Fibroblast of skin of scalp (primary cell): ENCODE results near the gene NEMF.
"Not testable (repeated sequence)": the region's sequence is repeated elsewhere in the genome, so short reads cannot be mapped to it uniquely, and the experiment has no call there.

Source experiments
- DNase-seq: peaks from one replicate; pipeline ENCODE4 v3.0.0-alpha.2; 2013

Gene NEMF

GRCh38 chr14:49879646-49880204 is 27.1 kb upstream of the NEMF start:
- peak; percentile 59 for DNase-seq

GRCh38 chr14:49876563-49877127 is 24.1 kb upstream of the NEMF start:
- DNase-seq, result no peak

GRCh38 chr14:49875640-49876198 is 23.1 kb upstream of the NEMF start:
- no peak for DNase-seq

- not testable (repeated sequence) for DNase-seq
Measured at GRCh38 chr14:49873548-49873947, 21.0 kb upstream of the NEMF start.

GRCh38 chr14:49870908-49871307 is 18.3 kb upstream of the NEMF start:
- DNase-seq, result no peak

GRCh38 chr14:49868720-49869114 is 16.1 kb upstream of the NEMF start:
- no peak for DNase-seq

- DNase-seq, result peak; percentile 92
Measured at GRCh38 chr14:49867831-49868719, 15.5 kb upstream of the NEMF start.

GRCh38 chr14:49865431-49865859 is 12.9 kb upstream of the NEMF start:
- DNase-seq, result peak; percentile 63

GRCh38 chr14:49863487-49864281 is 11.1 kb upstream of the NEMF start:
- no peak for DNase-seq

GRCh38 chr14:49862089-49862673 is 9.6 kb upstream of the NEMF start:
- peak; percentile 90 for DNase-seq

- DNase-seq, result peak; percentile 97
Measured at GRCh38 chr14:49861699-49862088, 9.1 kb upstream of the NEMF start.

GRCh38 chr14:49860988-49861698 is 8.6 kb upstream of the NEMF start:
- no peak for DNase-seq

GRCh38 chr14:49858383-49858782 is 5.8 kb upstream of the NEMF start:
- DNase-seq, result no peak

- peak; percentile 44 for DNase-seq
Measured at GRCh38 chr14:49857427-49858003, 4.9 kb upstream of the NEMF start.

GRCh38 chr14:49853572-49854375 is 1.2 kb upstream of the NEMF start:
- DNase-seq, result peak; percentile 85

- DNase-seq, result no peak
Measured at GRCh38 chr14:49853158-49853477, 530 bp upstream of the NEMF start.

GRCh38 chr14:49851813-49852212 is 775 bp downstream of the NEMF start:
- DNase-seq, result no peak

- no peak for DNase-seq
Measured at GRCh38 chr14:49849213-49849847, 3.3 kb downstream of the NEMF start.

- DNase-seq, result no peak
Measured at GRCh38 chr14:49828640-49829039, 23.9 kb downstream of the NEMF start.

- DNase-seq, result no peak
Measured at GRCh38 chr14:49820176-49820575, 32.4 kb downstream of the NEMF start.
